H1 (cell line): ENCODE measurements around the gene EML5. TPM values are rescaled to one million over a fixed set of nuclear protein-coding genes. Genes with fewer than 3 reads are reported as not detected.

Source experiments
- CTCF ChIA-PET: fragments of 300-600 bp; sonication (Branson Sonifier 250); formaldehyde crosslinking; loops from one replicate; lab custom pipeline; 2021; ENCODE audit not compliant: partially characterized antibody; lab: Charles Lee
- POLR2A ChIA-PET: fragments of 300-600 bp; sonication (Branson Sonifier 250); formaldehyde crosslinking; loops from one replicate; lab custom pipeline; 2021; ENCODE audit warnings: inconsistent platforms; ENCODE audit not compliant: partially characterized antibody; lab: Charles Lee
- DNase-seq, 2 experiments: peaks; one replicate each; pipeline versions ENCODE4 v3.0.0 to v3.0.0-alpha.2; 2010 to 2022; ENCODE audit warnings: low spot score in 2 of 2, low read depth in 1 of 2, mixed read lengths in 1 of 2
- FAIRE-seq: peaks from 2 replicates; lab custom pipeline; 2011; peaks lifted over from hg19 to GRCh38; lab: Jason Lieb, UNC
- H2AFZ ChIP-seq: 2 replicates; pipeline ENCODE4 v1.8.1; 2012; ENCODE audit warnings: low read length, inconsistent platforms
- H2AK5ac ChIP-seq: 2 replicates; pipeline ENCODE4 v1.6.1; 2013; ENCODE audit warnings: low read depth, low read length
- H2BK120ac ChIP-seq: replicated peaks from 2 replicates; pipeline ENCODE3; 2013; ENCODE audit warnings: low read depth, low read length, inconsistent platforms
- H2BK12ac ChIP-seq: 2 replicates; pipeline ENCODE4 v1.6.1; 2013; ENCODE audit warnings: low read depth, low read length
- H2BK15ac ChIP-seq: 2 replicates; pipeline ENCODE4 v1.6.1; 2013; ENCODE audit warnings: low read length
- H2BK20ac ChIP-seq: 2 replicates; pipeline ENCODE4 v1.6.1; 2013; ENCODE audit warnings: low read length
- H2BK5ac ChIP-seq: 2 replicates; pipeline ENCODE4 v1.6.1; 2013; ENCODE audit warnings: low read depth, low read length
- H3K14ac ChIP-seq: 2 replicates; pipeline ENCODE4 v1.6.1; 2013; ENCODE audit warnings: inconsistent platforms; ENCODE audit not compliant: insufficient read length
- H3K18ac ChIP-seq: 2 replicates; pipeline ENCODE4 v1.6.1; 2013; ENCODE audit warnings: low read length; ENCODE audit errors: extremely low read depth
- H3K23ac ChIP-seq: 2 replicates; pipeline ENCODE4 v1.6.1; 2013; ENCODE audit warnings: inconsistent platforms; ENCODE audit not compliant: insufficient read length
- H3K23me2 ChIP-seq: 2 replicates; pipeline ENCODE4 v1.6.1; 2013; ENCODE audit warnings: low read depth, low read length
- H3K27ac ChIP-seq: 2 replicates; pipeline ENCODE4 v1.6.1; 2011; ENCODE audit warnings: low read depth, low read length, inconsistent platforms
- H3K27me3 ChIP-seq, 4 experiments: replicated peaks in 1 of 4; 1 replicate in 1 of 4; 2 replicates in 3 of 4; pipeline versions ENCODE4 v1.6.1 to v1.8.1; 2011 to 2013; ENCODE audit warnings: low read length in 3 of 4, mild to moderate bottlenecking in 3 of 4, inconsistent platforms in 2 of 4, mixed read lengths in 2 of 4, moderate library complexity in 1 of 4; ENCODE audit not compliant: control insufficient read depth in 3 of 4, insufficient read depth in 3 of 4; ENCODE audit errors: extremely low read depth in 1 of 4
- H3K36me3 ChIP-seq, 4 experiments: 2 replicates each; pipeline versions ENCODE4 v1.6.1 to v1.8.1; 2011 to 2013; ENCODE audit warnings: mild to moderate bottlenecking in 4 of 4, low read length in 3 of 4, moderate library complexity in 2 of 4, control low read depth in 1 of 4, inconsistent platforms in 1 of 4; ENCODE audit not compliant: insufficient read depth in 4 of 4, control insufficient read depth in 2 of 4
- H3K4ac ChIP-seq: replicated peaks from 2 replicates; pipeline ENCODE3; 2013; ENCODE audit warnings: low read length, low read depth, mixed read lengths, inconsistent platforms; ENCODE audit not compliant: insufficient read length
- H3K4me1 ChIP-seq, 4 experiments: replicated peaks in 1 of 4; 1 replicate in 1 of 4; 2 replicates in 3 of 4; pipeline versions ENCODE4 v1.6.1 to v1.8.1; 2011 to 2013; ENCODE audit warnings: low read length in 3 of 4, inconsistent platforms in 2 of 4, mixed read lengths in 1 of 4; ENCODE audit not compliant: insufficient read depth in 4 of 4, control insufficient read depth in 3 of 4
- H3K4me2 ChIP-seq, 2 experiments: 2 replicates each; pipeline versions ENCODE4 v1.6.1 to v1.8.1; 2011 to 2013; ENCODE audit warnings: low read depth in 2 of 2, low read length in 2 of 2, control low read depth in 1 of 2, inconsistent platforms in 1 of 2, mild to moderate bottlenecking in 1 of 2; ENCODE audit not compliant: insufficient read depth in 1 of 2
- H3K4me3 ChIP-seq, 4 experiments: fragments of 200-600, 300-600 bp in 1 of 4; sonication (generic), shearing (Covaris generic), sonication (Bioruptor Twin) in 1 of 4; 2 replicates each; pipeline versions ENCODE4 v1.5.1 to v1.8.1; 2011 to 2016; ENCODE audit warnings: low read length in 4 of 4, low read depth in 3 of 4, control low read depth in 2 of 4, inconsistent platforms in 2 of 4, mild to moderate bottlenecking in 2 of 4, mixed read lengths in 1 of 4, moderate library complexity in 1 of 4; ENCODE audit not compliant: insufficient read depth in 2 of 4; ENCODE audit errors: extremely low read depth in 1 of 4
- H3K56ac ChIP-seq: replicated peaks from 2 replicates; pipeline ENCODE3; 2013; ENCODE audit warnings: low read depth, mild to moderate bottlenecking, mixed read lengths, low read length, inconsistent platforms; ENCODE audit not compliant: insufficient read length
- H3K79me1 ChIP-seq: 2 replicates; pipeline ENCODE4 v1.6.1; 2013; ENCODE audit warnings: low read depth, low read length, control low read depth
- H3K79me2 ChIP-seq, 2 experiments: 2 replicates each; pipeline versions ENCODE4 v1.6.1 to v1.8.1; 2012 to 2013; ENCODE audit warnings: low read length in 2 of 2, mild to moderate bottlenecking in 2 of 2, inconsistent platforms in 1 of 2; ENCODE audit not compliant: insufficient read depth in 2 of 2, control insufficient read depth in 1 of 2
- H3K9ac ChIP-seq, 4 experiments: replicated peaks in 1 of 4; 1 replicate in 1 of 4; 2 replicates in 3 of 4; pipeline versions ENCODE4 v1.6.1 to v1.8.1; 2011 to 2013; ENCODE audit warnings: low read depth in 3 of 4, low read length in 3 of 4, control low read depth in 2 of 4, mild to moderate bottlenecking in 2 of 4, moderate library complexity in 2 of 4, inconsistent platforms in 1 of 4; ENCODE audit errors: extremely low read depth in 1 of 4
- H3K9me3 ChIP-seq, 2 experiments: 2 replicates each; pipeline versions ENCODE4 v1.6.1 to v1.8.1; 2012 to 2013; ENCODE audit warnings: mild to moderate bottlenecking in 2 of 2, moderate library complexity in 2 of 2, control low read depth in 1 of 2, inconsistent platforms in 1 of 2, low read depth in 1 of 2, low read length in 1 of 2, mixed read lengths in 1 of 2; ENCODE audit not compliant: insufficient read depth in 2 of 2
- H4K20me1 ChIP-seq, 2 experiments: replicated peaks in 1 of 2; 2 replicates each; pipeline versions ENCODE3 to v1.8.1; 2011 to 2013; ENCODE audit warnings: inconsistent platforms in 2 of 2, low read length in 2 of 2, mild to moderate bottlenecking in 1 of 2; ENCODE audit not compliant: insufficient read depth in 2 of 2, control insufficient read depth in 1 of 2
- H4K5ac ChIP-seq: 2 replicates; pipeline ENCODE4 v1.6.1; 2013; ENCODE audit warnings: low read length, low read depth, mixed read lengths, inconsistent platforms; ENCODE audit not compliant: insufficient read length
- H4K8ac ChIP-seq: 2 replicates; pipeline ENCODE4 v1.8.0; 2013; ENCODE audit warnings: mild to moderate bottlenecking, moderate library complexity, low read length, inconsistent platforms; ENCODE audit not compliant: insufficient read depth; ENCODE audit errors: extremely low read depth
- H4K91ac ChIP-seq: replicated peaks from 2 replicates; pipeline ENCODE3; 2013; ENCODE audit warnings: low read length, mixed read lengths, inconsistent platforms; ENCODE audit not compliant: insufficient read length
- BACH1 ChIP-seq: IDR thresholded peaks from 2 replicates; pipeline ENCODE4 v1.6.1; 2012; ENCODE audit warnings: low read length, improper control_type of control experiment
- BCL11A ChIP-seq, 2 experiments: IDR thresholded peaks; one replicate each; pipeline ENCODE4 v1.6.1; 2011; ENCODE audit warnings: low read depth in 2 of 2, low read length in 2 of 2, mild to moderate bottlenecking in 2 of 2
- GTF2F1 ChIP-seq: IDR thresholded peaks from 2 replicates; pipeline ENCODE4 v1.6.1; 2012; ENCODE audit warnings: low read depth, low read length, improper control_type of control experiment, borderline replicate concordance
- JUND ChIP-seq: IDR thresholded peaks from 2 replicates; pipeline ENCODE4 v1.6.1; 2011; ENCODE audit warnings: mild to moderate bottlenecking, improper control_type of control experiment, low read length
- SAP30 ChIP-seq: fragments of 300-600 bp; sonication (generic); IDR thresholded peaks from 2 replicates; pipeline ENCODE4 v1.7.1; 2012; ENCODE audit warnings: low read length, moderate library complexity, mild to moderate bottlenecking, inconsistent platforms; ENCODE audit not compliant: insufficient read depth, insufficient replicate concordance
- SP1 ChIP-seq: IDR thresholded peaks from 2 replicates; pipeline ENCODE4 v1.6.1; 2011; ENCODE audit warnings: low read depth, low read length
- SUZ12 ChIP-seq: fragments of 200-600 bp; sonication (generic); IDR thresholded peaks from 2 replicates; pipeline ENCODE4 v1.6.1; 2012; ENCODE audit warnings: mild to moderate bottlenecking, inconsistent platforms, low read length, moderate library complexity, mixed read lengths
- TAF7 ChIP-seq: optimal IDR thresholded peaks from 2 replicates; pipeline ENCODE3; 2011; ENCODE audit warnings: low read depth, mild to moderate bottlenecking, inconsistent platforms, low read length, moderate library complexity, borderline replicate concordance
- TCF12 ChIP-seq: IDR thresholded peaks from 2 replicates; pipeline ENCODE4 v1.6.1; 2011; ENCODE audit warnings: low read depth, mild to moderate bottlenecking, low read length
- YY1 ChIP-seq: IDR thresholded peaks from 2 replicates; pipeline ENCODE4 v1.6.1; 2011; ENCODE audit warnings: low read depth, mild to moderate bottlenecking, low read length
- WGBS, 2 experiments: shearing (Covaris generic) in 1 of 2; methylation state at CpG; one replicate each; pipeline versions ENCODE4 v1.1.6 to v1.1.7; 2013 to 2015; ENCODE audit warnings: low lambda C conversion rate in 2 of 2, mixed read lengths in 2 of 2, inconsistent platforms in 1 of 2, low coverage in 1 of 2, missing lambda C conversion rate in 1 of 2; ENCODE audit not compliant: insufficient replicate concordance in 2 of 2, insufficient coverage in 1 of 2, insufficient read length in 1 of 2; ENCODE audit errors: extremely low coverage in 1 of 2, missing lambda C conversion rate in 1 of 2; 5-methylcytosine and 5-hydroxymethylcytosine counted together
- polyA plus RNA-seq, 7 experiments: library from polyadenylated mRNA; depleted of rRNA in 3 of 7; stranded (reverse) in 5 of 7; unstranded in 2 of 7; fragments of >200 nt in 5 of 7; fragments of 200-250 nt in 2 of 7; gene quantifications; 1 replicate in 5 of 7; 2 replicates in 1 of 7; 4 replicates in 1 of 7; pipeline versions ENCODE4 v1.2.1 to v1.2.3, GENCODE V29; 2011 to 2013; ENCODE audit warnings: missing spikeins in 2 of 7, mixed read lengths in 2 of 7
- total RNA-seq: library from RNA; stranded (reverse); fragmentation: NEBNext Ultra II Directional; extraction: Animal tissue kit (Norgen Biotek cat#: 25700); gene quantifications from 2 replicates; pipeline ENCODE4 v1.2.1, GENCODE V29; 2021
- TF ChIP-seq, protein P1 (sequence below): IDR thresholded peaks from 2 replicates; pipeline ENCODE4 v1.6.1; 2012; ENCODE audit warnings: low read length, inconsistent platforms
- TF ChIP-seq, protein P2 (sequence below): IDR thresholded peaks from 2 replicates; pipeline ENCODE4 v1.6.1; 2011; ENCODE audit warnings: low read length, improper control_type of control experiment

EML5 gene
- total and polyA plus RNA-seq, 2 of the 8 experiments (the other 6 are each of a cell fraction or from before 2014, with no cell fraction given): 0.39 to 0.88 TPM

DNA sequence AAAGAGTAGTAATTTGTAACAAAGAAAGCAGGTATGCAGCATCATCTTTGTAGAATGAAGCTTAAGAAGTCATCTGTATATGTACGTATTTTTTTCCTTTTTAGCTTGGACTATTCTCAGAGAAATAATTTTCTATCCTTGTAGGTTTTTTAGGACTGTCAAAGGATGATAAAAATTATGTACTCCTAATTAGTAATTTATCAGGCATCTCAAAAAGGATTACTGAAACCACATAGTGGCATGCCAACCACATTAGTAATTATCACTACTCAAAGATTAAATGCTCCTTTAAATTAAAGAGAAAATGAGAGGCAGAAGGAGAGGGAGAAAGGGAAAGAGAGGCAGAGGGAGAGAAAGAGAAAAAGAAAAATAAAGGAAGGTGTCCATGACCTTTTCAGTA, 49.0 kb upstream of the EML5 start:
- Histone ChIP-seq H3K14ac (no peak overlapping the region), H3K23ac (no peak overlapping the region), H2BK15ac (no peak overlapping the region), H3K4me3 (no peak overlapping the region), H2BK20ac (no peak overlapping the region), H2BK5ac (no peak overlapping the region), H3K18ac (no peak overlapping the region), H4K20me1 (no peaks in the 10 kb centered on the region), H2AFZ (no peak overlapping the region), H2BK12ac (no peak overlapping the region), H4K5ac (no peak overlapping the region), H2BK120ac (no peak overlapping the region), H4K8ac (no peak overlapping the region), H3K36me3 (no peaks in the 10 kb centered on the region), H3K79me1 (no peaks in the 10 kb centered on the region), H3K56ac (no peak overlapping the region), H3K23me2 (no peaks in the 10 kb centered on the region; the same call in 1 of the 2 replicates), H3K27me3 (no peaks in the 10 kb centered on the region), H3K4me2 (no peak overlapping the region), H3K4me1 (no peaks in the 10 kb centered on the region), H3K9me3 (no peaks in the 10 kb centered on the region), H4K91ac (no peak overlapping the region), H3K4ac (no peak overlapping the region), H2AK5ac (no peak overlapping the region), H3K27ac (no peak overlapping the region), H3K79me2 (no peaks in the 10 kb centered on the region), H3K9ac (no peak overlapping the region)
- DNase-seq (no peak), FAIRE-seq (no peak)
- CTCF ChIA-PET: interaction anchor here (1.1 kb wide), 1 partner anchor 173 kb away, joined by 3 read pairs; no protein-coding TSS in a partner anchor
- POLR2A ChIA-PET: no interaction called here
- WGBS, 2 experiments: 86% methylated on average over 1 of the region's 1 CpG; no CpG with 5 or more reads in 1 of the 2 experiments
- TF ChIP-seq, protein P1, sequence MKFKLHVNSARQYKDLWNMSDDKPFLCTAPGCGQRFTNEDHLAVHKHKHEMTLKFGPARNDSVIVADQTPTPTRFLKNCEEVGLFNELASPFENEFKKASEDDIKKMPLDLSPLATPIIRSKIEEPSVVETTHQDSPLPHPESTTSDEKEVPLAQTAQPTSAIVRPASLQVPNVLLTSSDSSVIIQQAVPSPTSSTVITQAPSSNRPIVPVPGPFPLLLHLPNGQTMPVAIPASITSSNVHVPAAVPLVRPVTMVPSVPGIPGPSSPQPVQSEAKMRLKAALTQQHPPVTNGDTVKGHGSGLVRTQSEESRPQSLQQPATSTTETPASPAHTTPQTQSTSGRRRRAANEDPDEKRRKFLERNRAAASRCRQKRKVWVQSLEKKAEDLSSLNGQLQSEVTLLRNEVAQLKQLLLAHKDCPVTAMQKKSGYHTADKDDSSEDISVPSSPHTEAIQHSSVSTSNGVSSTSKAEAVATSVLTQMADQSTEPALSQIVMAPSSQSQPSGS: no peak
- TF ChIP-seq GTF2F1 (no peak), BCL11A (IDR thresholded peaks at IDR 0.05; ENCODE audit: low read depth in 2 of 2, low read length in 2 of 2) (no peak), SP1 (no peak), TCF12 (no peak), SAP30 (no peak), JUND (no peak), YY1 (no peak), TAF7 (no peak), SUZ12 (no peak), BACH1 (no peak)
- TF ChIP-seq, protein P2, sequence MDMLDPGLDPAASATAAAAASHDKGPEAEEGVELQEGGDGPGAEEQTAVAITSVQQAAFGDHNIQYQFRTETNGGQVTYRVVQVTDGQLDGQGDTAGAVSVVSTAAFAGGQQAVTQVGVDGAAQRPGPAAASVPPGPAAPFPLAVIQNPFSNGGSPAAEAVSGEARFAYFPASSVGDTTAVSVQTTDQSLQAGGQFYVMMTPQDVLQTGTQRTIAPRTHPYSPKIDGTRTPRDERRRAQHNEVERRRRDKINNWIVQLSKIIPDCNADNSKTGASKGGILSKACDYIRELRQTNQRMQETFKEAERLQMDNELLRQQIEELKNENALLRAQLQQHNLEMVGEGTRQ: no peak
